HG03064 (cell line): ENCODE measurements around the gene SEC23B.

Experiments
- ATAC-seq: cut with Tn5 transposase; IDR thresholded peaks from one replicate; pipeline ENCODE4 v1.9.1; 2021; ENCODE audit warnings: low read depth; ENCODE audit not compliant: unreplicated experiment

SEC23B gene

DNA sequence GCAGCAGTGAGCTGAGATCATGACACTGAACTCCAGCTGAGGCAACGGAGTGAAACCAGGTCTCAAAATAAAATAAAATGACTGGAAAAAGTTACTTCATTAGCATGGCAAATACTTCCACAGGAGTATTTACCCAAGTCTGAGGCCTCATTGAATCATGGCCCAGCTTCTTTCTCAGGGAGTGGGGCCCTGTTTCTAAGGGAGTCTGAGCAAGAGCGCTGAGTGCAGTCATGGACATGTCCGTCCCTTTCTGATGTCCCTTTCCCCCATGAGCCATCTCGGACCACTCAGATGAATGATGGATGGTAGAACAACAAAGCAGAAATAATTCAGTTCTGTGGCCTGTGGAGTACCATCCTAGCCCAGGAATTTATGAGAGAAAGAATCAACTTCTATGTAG lies 72.3 kb downstream of the SEC23B start:
- no peak for ATAC-seq

DNA sequence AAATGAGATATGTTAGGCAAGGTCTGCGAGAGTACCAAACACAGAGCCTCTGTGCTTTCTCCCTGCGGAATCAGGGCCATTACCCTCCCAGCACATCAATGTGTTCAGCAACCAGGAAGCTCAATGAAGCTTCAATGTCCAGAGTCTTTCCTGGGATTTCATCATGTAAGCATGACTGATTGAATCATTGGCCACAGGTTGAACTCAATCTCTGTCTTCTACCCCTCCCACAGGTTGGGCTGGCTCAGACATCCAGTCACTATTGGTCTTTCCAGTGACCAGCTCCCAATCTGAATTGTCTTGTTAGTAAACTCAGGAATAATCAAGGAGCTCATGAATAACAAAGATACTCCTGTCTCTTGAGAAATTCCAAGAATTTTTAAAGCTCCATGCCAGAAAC lies 77.4 kb downstream of the SEC23B start:
- ATAC-seq, result no peak

DNA sequence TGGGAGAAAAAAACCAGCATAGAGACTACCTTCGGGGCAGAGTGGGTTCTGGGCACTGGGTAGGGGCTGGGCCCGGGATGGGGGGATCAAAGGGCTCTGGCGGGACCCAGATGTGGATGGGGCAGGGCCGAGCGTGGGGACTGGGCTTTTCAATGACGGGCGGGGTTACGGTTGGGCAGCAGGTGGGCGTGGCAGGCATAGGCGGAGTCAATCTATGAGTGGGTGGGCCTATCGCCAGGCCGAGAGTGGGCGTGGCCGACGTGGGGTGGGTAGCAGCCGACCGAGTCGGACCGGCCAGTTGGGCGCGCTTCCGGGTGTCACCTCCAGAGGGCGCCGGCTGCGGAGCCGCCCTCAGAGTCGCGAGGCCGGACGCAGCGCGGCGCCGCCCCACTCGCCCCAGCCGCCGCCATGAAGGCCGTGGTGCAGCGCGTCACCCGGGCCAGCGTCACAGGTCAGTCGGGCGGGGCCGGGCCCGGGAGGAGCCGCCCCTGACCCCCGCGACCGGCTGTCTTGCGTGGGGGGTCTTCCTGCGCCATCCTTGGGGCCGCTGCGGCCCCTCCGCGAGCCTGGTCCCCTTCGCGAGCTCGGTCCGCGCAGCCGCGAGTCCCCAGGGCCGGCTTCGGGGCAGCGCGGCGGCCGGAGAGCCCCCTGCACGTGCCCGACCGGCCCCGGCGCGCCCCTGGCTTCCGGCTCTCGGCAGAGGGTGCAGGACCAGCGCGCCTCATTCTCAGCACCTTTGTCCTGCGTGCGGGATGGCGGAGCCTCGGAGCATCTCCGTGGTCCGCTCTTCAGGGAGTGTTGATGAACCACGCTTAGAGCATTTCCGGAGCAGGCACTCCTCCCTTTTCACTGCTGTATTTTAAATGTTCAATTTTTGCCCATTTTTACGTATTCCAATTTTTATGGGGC lies 80.2 kb downstream of the SEC23B start, which contains the start of gene DTD1:
Gene DTD1, plus strand, starts transcription at position 390 of the 909 bp plus-strand sequence. Its CDS starts 19 bp downstream, at position 409.
- ATAC-seq, result peak; percentile 89

GRCh38 chr20:18588574-18588933 lies 80.8 kb downstream of the SEC23B start:
- peak; percentile 28 for ATAC-seq

GRCh38 chr20:18589941-18590674 lies 82.4 kb downstream of the SEC23B start:
- ATAC-seq, result no peak

DNA sequence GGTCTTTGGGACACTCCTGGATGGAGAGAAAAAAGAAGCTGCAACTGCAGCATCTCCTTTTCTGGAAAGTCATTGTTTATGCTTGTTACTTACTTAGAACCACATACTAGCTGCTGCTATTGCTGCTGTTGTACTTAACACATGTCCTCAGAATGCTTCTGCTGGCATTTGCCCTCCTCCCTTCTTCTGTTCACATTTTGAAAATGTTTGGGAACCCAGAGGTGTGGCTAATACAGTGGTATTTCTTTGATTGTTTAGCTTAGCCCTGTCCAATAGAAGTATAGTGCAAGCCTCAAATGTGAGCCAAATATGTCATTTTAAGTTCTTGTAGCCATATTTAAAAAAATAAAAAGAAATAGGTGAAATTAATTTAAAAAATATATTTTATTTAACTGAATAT lies 88.5 kb downstream of the SEC23B start:
- ATAC-seq, result no peak

DNA sequence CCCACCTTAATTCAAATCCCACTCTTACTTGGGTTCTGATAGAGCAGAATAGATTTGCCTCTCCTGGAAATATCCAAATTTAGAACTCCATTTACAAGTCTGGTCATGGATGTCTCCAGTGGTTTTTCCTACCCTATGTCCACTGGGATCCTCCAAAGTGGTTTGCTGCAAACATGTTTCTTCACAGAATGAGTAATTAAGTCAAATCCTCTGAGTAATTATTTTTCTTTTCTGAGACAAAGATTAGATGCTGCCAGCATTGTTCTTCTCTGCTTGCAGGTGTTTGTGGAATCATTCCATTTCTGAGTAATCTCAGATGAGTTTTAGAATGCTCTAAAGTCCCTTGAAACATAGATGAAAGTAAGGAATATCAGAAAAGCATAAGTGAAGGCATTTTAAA lies 102.0 kb downstream of the SEC23B start:
- no peak for ATAC-seq
